ENCODE data around the gene SH3RF3.
A peak's percentile ranks its signal among the peaks of the same experiment; 100 is the strongest.

SH3RF3 gene

GRCh38 chr2:109489296-109489695 is 360.3 kb downstream of the SH3RF3 start:
- Histone ChIP-seq H3K9ac (no peak overlapping the region), H4K20me1 (peaks cover 0 to 48% (median 7%) of the 10 kb centered on the region in 11 experiments; a peak in 7 of 22 replicates), H3K4me2 (peak overlapping the region in 2 of 11 experiments; percentile 41 to 68; a peak in 3 of 22 replicates), H3K36me3 (peaks cover 29 to 93% (median 58%) of the 10 kb centered on the region in 11 experiments), H3K4me3 (no peak overlapping the region), H3K4me1 (peaks cover 0 to 52% (median 30%) of the 10 kb centered on the region in 10 experiments; a peak in 14 of 20 replicates), H3K27me3 (no peaks in the 10 kb centered on the region), H3K27ac (no peak overlapping the region), H3K9me3 (replicated peaks in 1 of 11) (peaks cover 0 to 3% (median 0%) of the 10 kb centered on the region in 11 experiments; a peak in 5 of 22 replicates)
- no peak for TF ChIP-seq Cebpa-rat (IDR thresholded peaks at IDR 0.05)

GRCh38 chr2:109493176-109493935 is 364.4 kb downstream of the SH3RF3 start:
- Histone ChIP-seq H3K4me1 (peaks cover 14 to 33% (median 22%) of the 10 kb centered on the region in 10 experiments), H3K4me2 (no peak overlapping the region), H3K27ac (no peak overlapping the region), H3K9ac (no peak overlapping the region), H3K27me3 (no peaks in the 10 kb centered on the region), H3K4me3 (no peak overlapping the region), H3K36me3 (peaks cover 39 to 94% (median 76%) of the 10 kb centered on the region in 11 experiments), H4K20me1 (peaks cover 0 to 27% (median 8%) of the 10 kb centered on the region in 11 experiments; a peak in 11 of 22 replicates), H3K9me3 (replicated peaks in 1 of 11) (peaks cover 7 to 22% (median 13%) of the 10 kb centered on the region in 11 experiments; a peak in 20 of 22 replicates)
- no peak for TF ChIP-seq Cebpa-rat (IDR thresholded peaks at IDR 0.05)

GRCh38 chr2:109494351-109494750 is 365.3 kb downstream of the SH3RF3 start:
- H3K9ac ChIP-seq: no peak overlapping the region
- peaks cover 39 to 84% (median 69%) of the 10 kb centered on the region in 11 experiments for H3K36me3 ChIP-seq
- no peak for TF ChIP-seq Cebpa-rat (IDR thresholded peaks at IDR 0.05)
- H4K20me1 ChIP-seq: peaks cover 0 to 27% (median 15%) of the 10 kb centered on the region in 11 experiments; a peak in 13 of 22 replicates
- H3K4me2 ChIP-seq: no peak overlapping the region
- peaks cover 24 to 33% (median 29%) of the 10 kb centered on the region in 10 experiments for H3K4me1 ChIP-seq
- H3K4me3 ChIP-seq: no peak overlapping the region
- H3K9me3 ChIP-seq (replicated peaks in 1 of 11): peaks cover 7 to 22% (median 13%) of the 10 kb centered on the region in 11 experiments; a peak in 20 of 22 replicates
- H3K27ac ChIP-seq: no peak overlapping the region
- no peaks in the 10 kb centered on the region for H3K27me3 ChIP-seq

GRCh38 chr2:109497463-109497862 is 368.5 kb downstream of the SH3RF3 start:
- Histone ChIP-seq H3K27ac (0 out of 22 replicates have a peak overlapping the region, but pooled peaks of 1 of the 11 experiments have one; percentile 54), H4K20me1 (peaks cover 0 to 44% (median 26%) of the 10 kb centered on the region in 11 experiments; a peak in 13 of 22 replicates), H3K4me2 (peak overlapping the region; percentile 47 to 94 (median 79); a peak in 21 of 22 replicates), H3K4me3 (no peak overlapping the region), H3K9ac (peak overlapping the region in 4 of 11 experiments; percentile 8 to 62 (median 36); a peak in 3 of 22 replicates), H3K9me3 (replicated peaks in 1 of 11) (peaks cover 7 to 22% (median 13%) of the 10 kb centered on the region in 11 experiments; a peak in 20 of 22 replicates), H3K36me3 (peaks cover 24 to 78% (median 57%) of the 10 kb centered on the region in 11 experiments; a peak in 21 of 22 replicates), H3K4me1 (peaks cover 28 to 59% (median 48%) of the 10 kb centered on the region in 10 experiments), H3K27me3 (no peaks in the 10 kb centered on the region)
- TF ChIP-seq Cebpa-rat (IDR thresholded peaks at IDR 0.05): no peak

- Histone ChIP-seq H3K9ac (peak overlapping the region in 7 of 11 experiments; percentile 8 to 62 (median 35); a peak in 10 of 22 replicates), H3K4me2 (peak overlapping the region; percentile 47 to 94 (median 79)), H3K9me3 (replicated peaks in 1 of 11) (peaks cover 7 to 22% (median 13%) of the 10 kb centered on the region in 11 experiments; a peak in 20 of 22 replicates), H3K36me3 (peaks cover 17 to 78% (median 56%) of the 10 kb centered on the region in 11 experiments; a peak in 21 of 22 replicates), H4K20me1 (peaks cover 0 to 42% (median 26%) of the 10 kb centered on the region in 11 experiments; a peak in 13 of 22 replicates), H3K27me3 (no peaks in the 10 kb centered on the region), H3K27ac (peak overlapping the region in 1 of 11 experiments; percentile 54; a peak in 3 of 22 replicates), H3K4me1 (peaks cover 28 to 66% (median 55%) of the 10 kb centered on the region in 10 experiments), H3K4me3 (no peak overlapping the region)
- TF ChIP-seq Cebpa-rat (IDR thresholded peaks at IDR 0.05): no peak
Observed at GRCh38 chr2:109497911-109498870, 369.2 kb downstream of the SH3RF3 start.

- Histone ChIP-seq H3K4me2 (peak overlapping the region; percentile 47 to 94 (median 79)), H3K4me1 (peaks cover 28 to 74% (median 61%) of the 10 kb centered on the region in 10 experiments), H3K9me3 (replicated peaks in 1 of 11) (peaks cover 7 to 22% (median 13%) of the 10 kb centered on the region in 11 experiments; a peak in 20 of 22 replicates), H4K20me1 (peaks cover 0 to 49% (median 26%) of the 10 kb centered on the region in 11 experiments; a peak in 13 of 22 replicates), H3K36me3 (peaks cover 19 to 78% (median 56%) of the 10 kb centered on the region in 11 experiments; a peak in 21 of 22 replicates), H3K4me3 (no peak overlapping the region), H3K9ac (peak overlapping the region in 8 of 11 experiments; percentile 21 to 62 (median 34); a peak in 12 of 22 replicates), H3K27ac (peak overlapping the region in 4 of 11 experiments; percentile 16 to 54 (median 42); a peak in 7 of 22 replicates), H3K27me3 (no peaks in the 10 kb centered on the region)
- no peak for TF ChIP-seq Cebpa-rat (IDR thresholded peaks at IDR 0.05)
Observed at GRCh38 chr2:109498906-109499305, 369.9 kb downstream of the SH3RF3 start.

GRCh38 chr2:109499566-109499965 is 370.6 kb downstream of the SH3RF3 start:
- no peak for TF ChIP-seq Cebpa-rat (IDR thresholded peaks at IDR 0.05)
- Histone ChIP-seq H3K9ac (peak overlapping the region in 7 of 11 experiments; percentile 21 to 62 (median 33); a peak in 11 of 22 replicates), H3K4me1 (peaks cover 28 to 80% (median 64%) of the 10 kb centered on the region in 10 experiments), H3K36me3 (peaks cover 15 to 77% (median 53%) of the 10 kb centered on the region in 11 experiments; a peak in 21 of 22 replicates), H3K27me3 (no peaks in the 10 kb centered on the region), H3K27ac (peak overlapping the region in 6 of 11 experiments; percentile 13 to 54 (median 41); a peak in 7 of 22 replicates), H3K4me3 (no peak overlapping the region; a peak in 1 of 20 replicates), H3K4me2 (peak overlapping the region; percentile 47 to 94 (median 79)), H4K20me1 (peaks cover 0 to 51% (median 26%) of the 10 kb centered on the region in 11 experiments; a peak in 13 of 22 replicates), H3K9me3 (replicated peaks in 1 of 11) (peaks cover 7 to 18% (median 13%) of the 10 kb centered on the region in 11 experiments; a peak in 20 of 22 replicates)

Measured in BLaER1 treated with 17β-estradiol and CSF1 and Interleukin-3, amounts not matched to agents 10 nM and 100 nM (cell line).